Neural progenitor cell (in vitro differentiated cells): ENCODE results near the gene ARL6. TPM values are rescaled to one million over a fixed set of nuclear protein-coding genes. Genes with fewer than 3 reads are reported as not detected.

Experiments used
- DNase-seq: peaks from one replicate; pipeline ENCODE4 v3.0.0-alpha.2; 2016; ENCODE audit warnings: low spot score
- H2AFZ ChIP-seq: fragments of 200-600 bp; sonication (generic); replicated peaks from 2 replicates; pipeline ENCODE4 v1.6.1; 2016; ENCODE audit warnings: antibody characterized with exemption
- H3F3A ChIP-seq: fragments of 200-600 bp; sonication (generic); 2 replicates; pipeline ENCODE4 v1.6.1; 2016; ENCODE audit warnings: antibody characterized with exemption, low read depth
- H3K27ac ChIP-seq: fragments of 200-600 bp; sonication (generic); 2 replicates; pipeline ENCODE4 v1.5.1; 2016; ENCODE audit warnings: mild to moderate bottlenecking
- H3K27me3 ChIP-seq: fragments of 200-600 bp; sonication (generic); 2 replicates; pipeline ENCODE4 v1.6.1; 2016; ENCODE audit warnings: mild to moderate bottlenecking, moderate library complexity
- H3K36me3 ChIP-seq: fragments of 200-600 bp; sonication (generic); 2 replicates; pipeline ENCODE4 v1.5.1; 2016
- H3K4me1 ChIP-seq: fragments of 200-600 bp; sonication (generic); 2 replicates; pipeline ENCODE4 v1.6.1; 2016; ENCODE audit warnings: mixed run types
- H3K4me2 ChIP-seq: fragments of 200-600 bp; sonication (generic); 2 replicates; pipeline ENCODE4 v1.6.1; 2016
- H3K4me3 ChIP-seq: fragments of 200-600 bp; sonication (generic); 2 replicates; pipeline ENCODE4 v1.5.1; 2016
- H3K79me2 ChIP-seq: fragments of 200-600 bp; sonication (generic); 2 replicates; pipeline ENCODE4 v1.6.1; 2016; ENCODE audit warnings: low read depth
- H3K9ac ChIP-seq: fragments of 200-600 bp; sonication (generic); 2 replicates; pipeline ENCODE4 v1.6.1; 2016
- H3K9me3 ChIP-seq: fragments of 200-600 bp; sonication (generic); 2 replicates; pipeline ENCODE4 v1.5.1; 2016; ENCODE audit warnings: low read depth
- H4K20me1 ChIP-seq: fragments of 200-600 bp; sonication (generic); 2 replicates; pipeline ENCODE4 v1.6.1; 2016; ENCODE audit warnings: low read depth
- H3K27ac Mint-ChIP-seq: 3 replicates; pipeline ENCODE4 v1.8.0; 2021; ENCODE audit warnings: mixed read lengths
- H3K27me3 Mint-ChIP-seq: 2 replicates; pipeline ENCODE4 v1.8.0; 2022; ENCODE audit warnings: low read depth, mild to moderate bottlenecking, inconsistent platforms, moderate library complexity, mixed read lengths; ENCODE audit not compliant: insufficient read depth
- H3K36me3 Mint-ChIP-seq: 3 replicates; pipeline ENCODE4 v1.8.0; 2021; ENCODE audit warnings: mixed read lengths
- H3K4me1 Mint-ChIP-seq: 3 replicates; pipeline ENCODE4 v1.8.0; 2021; ENCODE audit warnings: mixed read lengths
- H3K4me3 Mint-ChIP-seq: 3 replicates; pipeline ENCODE4 v1.8.0; 2021; ENCODE audit warnings: mild to moderate bottlenecking, moderate library complexity, mixed read lengths
- H3K9me3 Mint-ChIP-seq: 3 replicates; pipeline ENCODE4 v1.8.0; 2020; ENCODE audit warnings: mixed read lengths
- CTCF ChIP-seq: fragments of 200-600 bp; sonication (generic); IDR thresholded peaks from 2 replicates; pipeline ENCODE4 v1.5.1; 2017; ENCODE audit warnings: antibody characterized with exemption, mild to moderate bottlenecking
- EZH2 ChIP-seq: fragments of 200-600 bp; sonication (generic); IDR thresholded peaks from 2 replicates; pipeline ENCODE4 v1.6.1; 2017; ENCODE audit warnings: antibody characterized with exemption, mild to moderate bottlenecking, moderate library complexity
- EZH2phosphoT487 ChIP-seq: fragments of 200-600 bp; sonication (generic); IDR thresholded peaks from 2 replicates; pipeline ENCODE4 v1.6.1; 2017; ENCODE audit warnings: antibody characterized with exemption
- total RNA-seq: library from RNA; depleted of rRNA; stranded (reverse); fragments of >200 nt; gene quantifications from 2 replicates; pipeline ENCODE4 v1.2.3, GENCODE V29; 2015; ENCODE audit warnings: low replicate concordance

ARL6 gene
- total RNA-seq, 1 donor from 2014 or later: 14.2 TPM

DNA sequence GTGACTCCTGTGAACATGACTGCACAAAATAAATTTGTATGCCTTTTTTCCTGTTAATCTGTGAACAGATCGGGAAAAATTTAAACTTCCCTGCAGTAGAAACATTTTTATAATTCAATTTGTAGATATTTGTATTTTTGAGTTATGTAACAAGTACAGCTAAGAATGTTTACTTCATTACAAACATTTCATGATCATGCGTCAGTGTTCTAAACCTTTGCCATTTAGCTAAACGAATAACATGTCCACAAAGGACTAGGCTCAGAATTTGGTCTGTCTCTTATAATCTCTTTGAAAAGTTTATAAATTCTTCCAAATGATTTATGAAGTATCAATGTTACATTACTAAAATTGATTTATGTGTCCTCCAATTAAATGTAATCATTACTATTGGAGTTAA is 39.9 kb downstream of the ARL6 start:
- no peak for DNase-seq
- no peak overlapping the region for H3K4me3 Mint-ChIP-seq
- no peaks in the 10 kb centered on the region for H3K9me3 Mint-ChIP-seq
- Histone ChIP-seq H3K9me3 (no peaks in the 10 kb centered on the region), H4K20me1 (no peaks in the 10 kb centered on the region), H3K4me3 (no peak overlapping the region), H3K27me3 (no peaks in the 10 kb centered on the region), H3K79me2 (no peaks in the 10 kb centered on the region), H3K9ac (no peak overlapping the region), H3K36me3 (no peaks in the 10 kb centered on the region), H3F3A (no peaks in the 10 kb centered on the region), H2AFZ (no peak overlapping the region), H3K4me1 (no peaks in the 10 kb centered on the region), H3K4me2 (no peak overlapping the region), H3K27ac (no peak overlapping the region)
- TF ChIP-seq EZH2: no peak
- no peak for TF ChIP-seq CTCF
- no peak for TF ChIP-seq EZH2phosphoT487
- H3K27me3 Mint-ChIP-seq: no peaks in the 10 kb centered on the region
- no peaks in the 10 kb centered on the region for H3K4me1 Mint-ChIP-seq
- H3K36me3 Mint-ChIP-seq: no peaks in the 10 kb centered on the region
- no peak overlapping the region for H3K27ac Mint-ChIP-seq

- H3K4me3 Mint-ChIP-seq: no peak overlapping the region
- H3K27me3 ChIP-seq: no peaks in the 10 kb centered on the region
These were observed 46.3 kb downstream of the ARL6 start for GRCh38 chr3:97810779-97811390.

DNA sequence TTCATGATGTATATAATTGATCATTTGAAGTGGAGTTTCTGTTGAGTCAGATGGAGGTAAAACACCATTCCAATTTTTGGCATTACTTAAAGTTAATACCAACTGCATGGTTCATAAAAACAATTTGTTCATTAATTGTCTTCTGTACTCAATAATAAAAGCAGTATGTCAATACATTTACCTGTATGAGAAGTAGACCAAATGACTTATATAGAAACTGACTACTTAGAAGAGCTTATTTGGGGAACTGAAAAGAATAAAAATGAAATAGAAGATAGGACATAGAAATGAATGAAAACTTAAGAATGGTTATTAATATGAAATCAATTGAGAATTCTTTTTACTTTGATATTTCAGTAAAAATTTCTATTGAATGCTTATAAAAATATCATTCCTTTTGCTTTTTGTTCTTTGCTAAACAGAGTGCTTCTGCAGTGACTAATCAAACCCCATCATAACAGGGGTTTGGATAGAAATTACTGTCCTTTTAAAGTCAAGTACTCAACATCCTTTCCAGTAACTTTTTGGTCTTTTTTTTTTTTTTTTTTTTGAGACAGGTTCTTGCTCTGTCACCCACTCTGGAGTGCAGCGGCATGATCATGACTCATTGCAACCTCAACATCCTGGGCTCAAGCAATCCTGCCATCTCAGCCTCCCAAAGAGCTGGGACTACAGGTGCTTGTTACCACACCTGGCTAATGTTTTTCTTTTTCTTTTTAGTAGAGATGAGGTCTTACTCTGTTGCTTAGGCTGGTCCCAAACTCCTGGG is 50.8 kb downstream of the ARL6 start:
- Mint-ChIP-seq H3K27ac (no peak overlapping the region), H3K4me3 (no peak overlapping the region), H3K9me3 (no peaks in the 10 kb centered on the region), H3K36me3 (no peaks in the 10 kb centered on the region), H3K27me3 (no peaks in the 10 kb centered on the region), H3K4me1 (peaks cover 2% of the 10 kb centered on the region)
- no peaks in the 10 kb centered on the region for H3K9me3 ChIP-seq
- no peak overlapping the region for H3K27ac ChIP-seq
- no peak overlapping the region for H3K4me2 ChIP-seq
- H3K27me3 ChIP-seq: peaks cover 11% of the 10 kb centered on the region
- H3K4me3 ChIP-seq: no peak overlapping the region
- no peak for DNase-seq
- H2AFZ ChIP-seq: no peak overlapping the region
- H3F3A ChIP-seq: no peaks in the 10 kb centered on the region
- no peaks in the 10 kb centered on the region for H3K79me2 ChIP-seq
- no peaks in the 10 kb centered on the region for H3K36me3 ChIP-seq
- TF ChIP-seq EZH2phosphoT487: no peak
- no peak for TF ChIP-seq CTCF
- no peak for TF ChIP-seq EZH2
- no peak overlapping the region for H3K9ac ChIP-seq
- H4K20me1 ChIP-seq: no peaks in the 10 kb centered on the region
- no peaks in the 10 kb centered on the region for H3K4me1 ChIP-seq

More at GRCh38 chr3:97810779-97811390, 46.3 kb downstream of the ARL6 start:
- Histone ChIP-seq H2AFZ (no peak overlapping the region), H3K27ac (no peak overlapping the region), H3F3A (no peaks in the 10 kb centered on the region), H3K9me3 (no peaks in the 10 kb centered on the region), H3K9ac (no peak overlapping the region), H3K36me3 (no peaks in the 10 kb centered on the region), H4K20me1 (no peaks in the 10 kb centered on the region), H3K79me2 (no peaks in the 10 kb centered on the region), H3K4me3 (no peak overlapping the region), H3K4me2 (no peak overlapping the region), H3K4me1 (no peaks in the 10 kb centered on the region)
- no peaks in the 10 kb centered on the region for H3K27me3 Mint-ChIP-seq
- no peaks in the 10 kb centered on the region for H3K9me3 Mint-ChIP-seq
- DNase-seq: no peak
- no peaks in the 10 kb centered on the region for H3K36me3 Mint-ChIP-seq
- no peaks in the 10 kb centered on the region for H3K4me1 Mint-ChIP-seq
- no peak for TF ChIP-seq EZH2
- no peak for TF ChIP-seq CTCF
- TF ChIP-seq EZH2phosphoT487: no peak
- H3K27ac Mint-ChIP-seq: no peak overlapping the region
